Epithelial cell of esophagus (primary cell): ENCODE measurements around the gene PSTPIP1.

Source experiments
- DNase-seq: peaks from one replicate; pipeline ENCODE4 v3.0.0; 2010; ENCODE audit warnings: low read depth
- H3K4me3 ChIP-seq: 2 replicates; pipeline ENCODE4 v1.5.1; 2011; ENCODE audit warnings: mild to moderate bottlenecking, low read length, control low read depth
- CTCF ChIP-seq: IDR thresholded peaks from 2 replicates; pipeline ENCODE4 v1.5.1; 2011; ENCODE audit warnings: low read depth, mild to moderate bottlenecking, low read length, control low read depth, inconsistent platforms; ENCODE audit not compliant: insufficient read depth; ENCODE audit errors: missing control alignments

Gene PSTPIP1

GRCh38 chr15:76999996-77000395 is 5.1 kb downstream of the PSTPIP1 start:
- no peak overlapping the region for H3K4me3 ChIP-seq
- DNase-seq: no peak
- no peak for TF ChIP-seq CTCF

- no peak overlapping the region for H3K4me3 ChIP-seq
- no peak for TF ChIP-seq CTCF
- DNase-seq: no peak
Measured at GRCh38 chr15:77001351-77001750, 6.4 kb downstream of the PSTPIP1 start.

GRCh38 chr15:77001966-77002365 is 7.0 kb downstream of the PSTPIP1 start:
- no peak for DNase-seq
- H3K4me3 ChIP-seq: no peak overlapping the region
- TF ChIP-seq CTCF: no peak

- TF ChIP-seq CTCF: no peak
- no peak overlapping the region for H3K4me3 ChIP-seq
- DNase-seq: no peak
Measured at GRCh38 chr15:77002436-77002835, 7.5 kb downstream of the PSTPIP1 start.

- no peak for DNase-seq
- H3K4me3 ChIP-seq: no peak overlapping the region
- TF ChIP-seq CTCF: no peak
Measured at GRCh38 chr15:77002954-77003912, 8.3 kb downstream of the PSTPIP1 start.

- H3K4me3 ChIP-seq: no peak overlapping the region
- TF ChIP-seq CTCF: no peak
- no peak for DNase-seq
Measured at GRCh38 chr15:77004189-77004588, 9.3 kb downstream of the PSTPIP1 start.

GRCh38 chr15:77009176-77009575 is 14.2 kb downstream of the PSTPIP1 start:
- no peak for DNase-seq
- H3K4me3 ChIP-seq: no peak overlapping the region
- no peak for TF ChIP-seq CTCF
